ENCODE results near the gene TAF4. TPM values are rescaled to one million over a fixed set of nuclear protein-coding genes. Genes with fewer than 3 reads are reported as not detected.

The TAF4 gene
- total and polyA plus RNA-seq, 2 of the 13 experiments (the other 11 are each of a cell fraction or from before 2014, with no cell fraction given): 5.9 to 12.0 TPM

DNA sequence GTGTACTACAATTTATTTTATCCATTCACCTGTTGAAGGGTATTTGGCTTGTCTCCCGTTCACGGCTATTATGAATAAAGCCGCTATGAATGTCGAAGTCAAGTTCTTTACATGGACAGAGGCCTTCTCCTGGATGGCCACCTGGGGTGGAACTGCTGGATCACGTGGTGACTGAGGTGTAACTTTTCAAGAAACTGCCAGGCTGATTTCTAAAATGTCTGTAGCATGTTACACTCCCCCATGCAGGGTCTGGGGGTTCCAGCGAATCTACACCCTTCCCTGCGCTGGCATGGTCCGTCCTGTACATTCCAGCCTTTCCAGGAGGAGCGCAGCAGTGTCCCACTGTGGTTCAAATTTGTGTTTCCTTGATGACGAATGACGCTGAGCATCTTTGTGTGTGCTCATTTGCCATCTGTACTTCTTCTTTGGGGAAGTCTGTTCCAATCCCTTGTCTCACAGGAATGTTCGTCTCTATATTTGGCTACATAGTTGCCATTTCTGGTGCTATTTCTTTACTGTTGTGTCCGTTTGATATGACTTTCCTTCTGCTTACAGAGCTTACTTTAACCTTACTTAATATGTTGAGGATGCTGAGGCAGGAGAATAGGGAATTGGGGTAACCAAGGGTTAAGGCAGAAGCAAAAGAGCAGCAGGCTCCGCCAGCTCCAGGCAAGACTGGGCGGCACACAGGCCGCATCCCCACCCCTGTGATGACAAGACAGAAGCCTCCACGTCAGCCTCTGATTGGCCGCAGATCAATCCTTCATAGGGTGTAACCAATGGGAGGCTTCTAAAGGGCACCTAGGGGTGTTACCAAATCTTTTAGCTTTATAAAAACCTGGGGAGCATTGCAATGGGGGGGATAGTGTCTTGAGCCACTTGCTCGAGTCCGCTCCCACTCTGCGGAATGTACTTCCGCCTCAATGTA is 106.6 kb downstream of the TAF4 start (continued):
- TF ChIP-seq ZNF251 (CRISPR knock-in tag; IDR thresholded peaks at IDR 0.05) (no peak), ZFP1 (CRISPR knock-in tag; IDR thresholded peaks at IDR 0.05) (no peak), ZNF282 (IDR thresholded peaks at IDR 0.05; ENCODE audit: partially characterized antibody) (no peak)
- TF ChIP-seq, protein P1, sequence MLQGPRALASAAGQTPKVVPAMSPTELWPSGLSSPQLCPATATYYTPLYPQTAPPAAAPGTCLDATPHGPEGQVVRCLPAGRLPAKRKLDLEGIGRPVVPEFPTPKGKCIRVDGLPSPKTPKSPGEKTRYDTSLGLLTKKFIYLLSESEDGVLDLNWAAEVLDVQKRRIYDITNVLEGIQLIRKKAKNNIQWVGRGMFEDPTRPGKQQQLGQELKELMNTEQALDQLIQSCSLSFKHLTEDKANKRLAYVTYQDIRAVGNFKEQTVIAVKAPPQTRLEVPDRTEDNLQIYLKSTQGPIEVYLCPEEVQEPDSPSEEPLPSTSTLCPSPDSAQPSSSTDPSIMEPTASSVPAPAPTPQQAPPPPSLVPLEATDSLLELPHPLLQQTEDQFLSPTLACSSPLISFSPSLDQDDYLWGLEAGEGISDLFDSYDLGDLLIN (CRISPR knock-in tag; IDR thresholded peaks at IDR 0.05; ENCODE audit: borderline replicate concordance): no peak

DNA sequence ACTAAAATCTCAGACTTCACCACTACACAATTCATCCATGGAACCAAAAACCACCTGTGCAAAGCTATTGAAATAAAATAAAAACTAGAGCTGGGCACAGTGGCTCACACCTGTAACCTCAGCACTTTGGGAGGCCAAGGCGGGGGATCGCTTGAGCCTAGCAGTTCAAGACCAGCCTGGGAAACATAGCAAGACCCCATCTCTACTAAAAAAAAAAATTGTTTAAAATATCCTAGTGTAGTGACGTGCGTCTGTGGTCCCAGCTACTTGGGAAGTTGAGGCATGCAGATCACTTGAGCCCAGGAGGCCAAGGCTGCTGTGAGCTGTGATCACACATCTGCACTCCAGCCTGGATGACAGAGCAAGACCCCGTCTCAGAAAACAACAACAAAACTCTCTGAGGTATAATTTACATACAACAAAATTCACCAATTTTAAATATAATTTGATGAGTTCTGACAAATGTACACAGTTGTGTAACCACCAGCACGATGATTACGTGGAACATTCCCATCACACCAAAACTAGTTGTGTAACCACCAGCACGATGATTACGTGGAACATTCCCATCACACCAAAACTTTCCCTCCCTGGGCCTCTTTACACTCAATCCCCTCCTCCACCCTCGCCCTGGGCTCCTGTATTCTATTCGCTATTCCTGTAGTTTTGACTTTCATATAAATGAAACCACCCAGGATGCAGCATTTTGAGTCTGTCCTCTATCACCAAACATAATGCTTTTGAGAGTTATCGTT is 107.5 kb downstream of the TAF4 start:
- ChIA-PET CTCF (ENCODE audit: low intra/inter-chr PET ratio, low total read pairs) (no interaction called here), POLR2A (no interaction called here)
- Histone ChIP-seq H3K27me3 (ENCODE audit: control insufficient read depth in 1 of 2, insufficient read depth in 2 of 2, low read length in 2 of 2) (no peaks in the 10 kb centered on the region), H4K20me1 (ENCODE audit: insufficient read depth, low read length) (no peaks in the 10 kb centered on the region), H3K79me2 (ENCODE audit: insufficient read depth, low read length) (no peaks in the 10 kb centered on the region), H3K9me3 (ENCODE audit: low read length) (no peaks in the 10 kb centered on the region), H3K4me1 (ENCODE audit: insufficient read depth, low read length) (peaks cover 23% of the 10 kb centered on the region), H3K4me3 (replicated peaks in 1 of 3; ENCODE audit: insufficient read depth in 1 of 3, low read depth in 2 of 3, low read length in 3 of 3) (no peak overlapping the region), H3K27ac (ENCODE audit: extremely low read length, insufficient read depth, low read length) (no peak overlapping the region), H3K4me2 (ENCODE audit: low read depth, low read length) (no peak overlapping the region), H2AFZ (ENCODE audit: low read length) (no peak overlapping the region), H3K9ac (ENCODE audit: insufficient read depth, low read depth, low read length) (no peak overlapping the region), H3K36me3 (replicated peaks in 1 of 2; ENCODE audit: control insufficient read depth in 1 of 2, insufficient read depth in 2 of 2, low read length in 2 of 2) (no peaks in the 10 kb centered on the region)
- WGBS (ENCODE audit: low lambda C conversion rate): 65% methylated on average over 12 of the region's 12 CpGs
- in situ Hi-C loops (cut with HindIII; ENCODE audit: extremely low pct_ligation_motif_present, low pct_unique_long_range_greater_than_20kb): no loop called here
- no TSS peak for BruUV-seq (replicated peaks)
- DNase-seq (ENCODE audit: low spot score): no peak
- ATAC-seq: no peak
- FAIRE-seq: no peak
- intact Hi-C loops (cut with micrococcal nuclease; ENCODE audit: unreplicated experiment): no loop called here
- TF ChIP-seq ZNF549 (CRISPR knock-in tag; IDR thresholded peaks at IDR 0.05): no peak
- no peak for TF ChIP-seq MLLT10 (CRISPR knock-in tag; IDR thresholded peaks at IDR 0.05)
- TF ChIP-seq ZNF292 (CRISPR knock-in tag; IDR thresholded peaks at IDR 0.05; ENCODE audit: borderline replicate concordance, low read depth): no peak
- no peak for TF ChIP-seq PRDM15 (CRISPR knock-in tag; IDR thresholded peaks at IDR 0.05)
- no peak for TF ChIP-seq MLX (CRISPR knock-in tag; IDR thresholded peaks at IDR 0.05)
- no peak for TF ChIP-seq AGO1 (IDR thresholded peaks at IDR 0.05; ENCODE audit: low read depth, low read length, poor library complexity, severe bottlenecking)
- TF ChIP-seq ZNF501 (CRISPR knock-in tag; IDR thresholded peaks at IDR 0.05): no peak
- TF ChIP-seq E2F5 (CRISPR knock-in tag; conservative IDR thresholded peaks at IDR 0.05): no peak
- no peak for TF ChIP-seq PBX2 (CRISPR knock-in tag; IDR thresholded peaks at IDR 0.05)

All from HepG2 (cell line).